Measurements from ENCODE around the gene VWA2.
"Not testable (repeated sequence)": the region's sequence is repeated elsewhere in the genome, so short reads cannot be mapped to it uniquely, and the experiment has no call there.

Gene VWA2

GRCh38 chr10:114320249-114321116, 81.4 kb downstream of the VWA2 start:
- DNase-seq: no peak

DNA sequence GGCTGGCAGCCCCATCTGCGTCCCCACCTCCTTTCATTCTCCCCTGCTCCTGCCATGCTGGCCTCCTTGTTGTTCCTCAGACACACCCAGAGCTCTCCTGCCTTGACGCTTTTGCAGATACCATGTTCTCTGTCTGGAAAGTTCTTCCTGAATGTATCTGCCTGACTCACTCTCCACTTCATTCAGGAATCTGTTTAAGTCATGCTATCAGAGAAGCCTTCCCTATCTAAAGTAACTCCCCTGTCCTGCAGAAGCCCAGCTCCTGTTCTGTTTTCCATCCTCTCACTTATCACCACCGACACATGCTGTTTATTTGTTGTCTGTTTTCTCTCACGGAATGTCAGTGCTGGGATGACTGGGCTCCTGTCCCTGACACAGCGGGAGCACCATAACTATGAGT, 83.3 kb downstream of the VWA2 start:
- no peak for DNase-seq

DNA sequence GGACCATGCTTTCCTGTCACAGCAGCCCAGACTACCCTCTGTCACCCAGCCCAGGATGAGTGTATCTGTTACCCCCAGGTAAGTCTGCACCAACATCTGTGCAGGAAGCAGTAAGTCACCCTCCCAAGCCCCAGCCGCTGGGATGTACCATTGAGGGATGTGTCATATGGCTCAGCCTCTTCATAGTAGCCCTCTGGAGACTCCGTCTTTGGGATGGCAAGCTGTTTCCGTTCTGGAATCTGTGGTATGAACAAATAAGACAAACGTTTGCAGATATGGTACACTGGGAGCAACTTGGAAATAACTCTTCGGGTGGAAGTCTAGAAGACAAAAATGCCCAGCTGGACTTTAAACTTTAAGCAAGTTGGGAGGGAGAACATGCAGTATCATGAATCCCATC, 84.0 kb downstream of the VWA2 start:
- peak; percentile 21 for DNase-seq

- no peak for DNase-seq
Observed at GRCh38 chr10:114326795-114327194, 87.7 kb downstream of the VWA2 start.

GRCh38 chr10:114327537-114328440, 88.7 kb downstream of the VWA2 start:
- no peak for DNase-seq

DNA sequence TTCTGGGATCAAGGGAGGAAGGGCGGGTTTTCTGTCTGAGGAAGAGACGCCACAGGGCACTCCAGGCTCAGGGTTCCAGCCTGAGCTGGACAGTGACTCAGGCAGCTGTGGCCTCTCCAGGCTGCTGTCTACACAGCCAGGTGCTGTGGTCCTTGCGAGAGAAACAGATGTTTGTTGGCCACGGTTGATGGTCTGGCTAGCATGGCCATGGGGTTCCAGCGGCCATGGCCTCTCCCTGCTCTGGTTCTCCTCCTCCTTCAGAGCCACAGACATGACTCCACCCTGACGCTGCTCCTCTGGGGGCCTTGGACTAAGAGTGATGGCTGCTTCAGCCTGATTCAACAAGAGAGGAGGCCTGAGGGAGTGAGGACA, 89.4 kb downstream of the VWA2 start:
- DNase-seq: no peak

GRCh38 chr10:114328874-114329273, 89.8 kb downstream of the VWA2 start:
- DNase-seq: no peak

GRCh38 chr10:114329634-114330365, 90.7 kb downstream of the VWA2 start:
- no peak for DNase-seq

- DNase-seq: peak; percentile 23
Observed at GRCh38 chr10:114332301-114333192, 93.5 kb downstream of the VWA2 start.

DNA sequence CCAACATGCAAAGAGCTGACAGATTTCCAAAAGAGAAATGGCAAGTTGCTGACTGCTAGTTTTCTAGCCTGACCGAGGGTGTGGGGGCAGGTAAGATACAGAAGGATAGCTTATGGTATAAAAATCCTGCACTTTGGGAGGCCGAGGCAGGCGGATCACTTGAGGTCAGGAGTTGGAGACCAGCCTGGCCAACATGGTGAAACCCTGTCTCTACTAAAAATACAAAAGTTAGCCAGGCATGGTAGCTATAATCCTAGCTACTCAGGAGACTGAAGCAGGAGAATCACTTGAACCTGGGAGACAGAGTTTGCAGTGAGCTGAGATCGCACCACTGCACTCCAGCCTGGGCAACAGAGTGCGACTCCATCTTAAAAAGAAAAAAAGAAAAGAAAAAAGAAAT, 94.4 kb downstream of the VWA2 start:
- not testable (repeated sequence) for DNase-seq

GRCh38 chr10:114334301-114334700, 95.2 kb downstream of the VWA2 start:
- peak; percentile 17 for DNase-seq

DNA sequence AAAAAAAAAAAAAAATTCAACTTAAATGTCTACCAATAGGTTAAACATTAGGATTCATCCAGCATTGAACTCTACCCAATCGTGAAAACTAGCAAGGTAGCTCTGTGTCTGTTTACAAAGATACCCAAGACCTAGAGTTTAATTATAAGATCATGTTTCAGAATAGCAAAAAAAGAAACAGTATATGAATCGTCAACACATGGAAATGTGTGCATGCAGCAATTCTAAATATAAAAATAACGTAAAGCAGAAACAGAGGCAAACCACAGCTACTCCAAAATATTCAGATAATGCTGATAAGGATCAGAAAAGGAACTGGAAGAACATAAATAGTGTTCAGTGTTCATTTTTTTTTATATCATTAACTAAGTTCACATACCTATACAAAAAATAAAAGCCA, 96.6 kb downstream of the VWA2 start:
- no peak for DNase-seq

DNA sequence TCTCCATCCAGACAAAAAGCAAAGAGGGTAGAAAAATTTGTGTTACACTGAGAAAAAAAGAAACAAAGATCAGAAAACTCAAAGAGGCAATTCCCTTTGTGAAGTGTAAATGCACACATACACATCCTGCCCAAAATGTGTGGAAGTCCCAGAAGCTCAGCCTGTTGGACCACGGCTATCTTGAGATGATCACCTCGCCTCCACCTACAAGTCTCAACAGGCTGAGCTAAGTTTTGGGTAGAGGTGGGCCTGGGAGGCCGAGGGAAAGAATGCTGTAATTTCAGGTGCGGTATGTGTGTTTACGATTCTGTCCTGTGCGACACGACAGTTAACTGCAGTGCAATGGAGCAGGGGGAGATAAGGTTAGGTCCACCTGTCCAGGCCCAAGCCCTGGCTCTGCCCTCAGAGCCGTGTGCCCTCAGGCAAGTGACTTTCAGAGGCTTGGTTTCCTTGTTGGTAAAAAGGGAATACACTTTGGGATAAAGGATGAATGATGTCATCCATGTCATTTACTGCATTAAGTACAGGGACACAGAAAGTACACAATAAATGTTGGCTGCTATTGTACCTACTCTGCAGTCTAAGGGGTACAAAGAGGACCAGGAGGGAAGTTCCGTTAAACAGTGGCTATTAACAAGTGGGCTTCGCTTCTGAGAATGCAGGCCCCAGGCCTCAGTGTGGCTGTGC, 97.9 kb downstream of the VWA2 start:
- DNase-seq: no peak

DNA sequence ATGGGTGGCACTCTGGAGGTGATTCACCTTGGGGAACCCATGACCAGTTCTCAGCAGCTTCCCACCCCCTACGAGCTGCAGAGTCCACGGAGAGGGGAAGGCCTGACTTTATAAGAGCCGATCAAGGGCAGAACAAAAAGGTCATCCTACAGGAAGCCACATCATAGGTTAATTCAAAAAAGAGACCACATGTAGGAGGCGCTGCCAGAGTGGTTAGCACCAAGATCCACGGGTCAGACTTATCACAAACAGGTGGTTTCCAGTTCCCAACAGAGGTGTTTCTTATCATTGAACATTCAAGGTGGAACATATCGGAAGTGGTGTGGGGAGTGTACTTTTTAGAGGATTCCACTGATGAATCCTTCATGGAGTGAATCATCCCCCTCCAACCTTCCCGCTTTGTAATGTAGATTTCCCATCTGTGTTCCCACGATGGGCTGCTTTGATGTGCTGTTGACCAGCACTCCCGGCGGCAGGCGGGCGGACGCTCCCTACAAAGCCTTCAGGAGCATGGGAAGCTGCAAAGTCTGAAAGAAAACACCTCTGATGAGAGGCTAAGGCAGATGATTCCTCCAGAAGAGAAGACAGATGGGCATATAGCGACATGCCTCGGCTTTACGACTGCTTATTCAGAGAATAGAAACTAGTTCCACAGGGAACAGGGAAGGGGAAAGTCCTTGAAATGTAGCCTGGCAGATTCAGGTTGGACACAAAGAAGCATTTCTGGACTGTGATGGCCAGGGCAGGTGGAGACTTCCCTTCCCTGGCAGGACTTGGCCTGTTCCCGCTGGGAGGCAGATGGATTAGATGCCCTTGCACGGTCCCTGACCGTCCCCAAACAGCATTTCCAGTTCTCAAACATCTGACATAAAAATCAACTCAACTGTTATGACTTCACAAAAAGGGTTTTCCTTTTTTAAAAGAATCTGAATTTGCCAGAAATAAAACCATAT, 98.7 kb downstream of the VWA2 start:
- no peak for DNase-seq

- DNase-seq: no peak
Observed at GRCh38 chr10:114340816-114341215, 101.8 kb downstream of the VWA2 start.
